Central memory CD4-positive, alpha-beta T cell (primary cell): ENCODE measurements around the gene FHAD1.

Source experiments
- DNase-seq: peaks from one replicate; pipeline ENCODE4 v3.0.0; 2022

Gene FHAD1

GRCh38 chr1:15309687-15310086 is 62.7 kb downstream of the FHAD1 start:
- DNase-seq, result no peak

GRCh38 chr1:15310544-15310943 is 63.5 kb downstream of the FHAD1 start:
- no peak for DNase-seq

GRCh38 chr1:15311122-15311822 is 64.2 kb downstream of the FHAD1 start:
- DNase-seq, result no peak

GRCh38 chr1:15311880-15312279 is 64.9 kb downstream of the FHAD1 start:
- no peak for DNase-seq

- no peak for DNase-seq
Observed at GRCh38 chr1:15312626-15313411, 65.8 kb downstream of the FHAD1 start.

- DNase-seq, result no peak
Observed at GRCh38 chr1:15314328-15315281, 67.6 kb downstream of the FHAD1 start.

GRCh38 chr1:15315815-15316214 is 68.8 kb downstream of the FHAD1 start:
- DNase-seq, result no peak

- DNase-seq, result no peak
Observed at GRCh38 chr1:15316510-15316909, 69.5 kb downstream of the FHAD1 start.

GRCh38 chr1:15320267-15320666 is 73.2 kb downstream of the FHAD1 start:
- DNase-seq, result no peak

- DNase-seq, result no peak
Observed at GRCh38 chr1:15321601-15322000, 74.6 kb downstream of the FHAD1 start.

- DNase-seq, result no peak
Observed at GRCh38 chr1:15322648-15323350, 75.8 kb downstream of the FHAD1 start.

GRCh38 chr1:15323351-15323988 is 76.4 kb downstream of the FHAD1 start:
- peak; percentile 63 for DNase-seq

- DNase-seq, result no peak
Observed at GRCh38 chr1:15323989-15324868, 77.2 kb downstream of the FHAD1 start.

- DNase-seq, result no peak
Observed at GRCh38 chr1:15324869-15325335, 77.9 kb downstream of the FHAD1 start.

GRCh38 chr1:15325375-15326085 is 78.5 kb downstream of the FHAD1 start:
- no peak for DNase-seq

GRCh38 chr1:15326691-15327588 is 79.9 kb downstream of the FHAD1 start:
- DNase-seq, result no peak

- DNase-seq, result no peak
Observed at GRCh38 chr1:15328351-15329103, 81.5 kb downstream of the FHAD1 start.
